Neural cell (in vitro differentiated cells): ENCODE measurements around the gene PTPRU.

Experiments used
- CTCF ChIP-seq: fragments of 450-650 bp; IDR thresholded peaks from 2 replicates; pipeline ENCODE4 v1.5.1; 2014; ENCODE audit warnings: antibody characterized with exemption, mild to moderate bottlenecking, moderate library complexity; ENCODE audit not compliant: poor library complexity, severe bottlenecking
- POLR2AphosphoS5 ChIP-seq: IDR thresholded peaks from 2 replicates; pipeline ENCODE4 v1.6.1; 2012

- no peak for TF ChIP-seq CTCF
- no peak for TF ChIP-seq POLR2AphosphoS5
These were observed 20.1 kb downstream of the PTPRU start for GRCh38 chr1:29256394-29256793.
